ENCODE measurements around the gene PLPPR1.

PLPPR1 gene

DNA sequence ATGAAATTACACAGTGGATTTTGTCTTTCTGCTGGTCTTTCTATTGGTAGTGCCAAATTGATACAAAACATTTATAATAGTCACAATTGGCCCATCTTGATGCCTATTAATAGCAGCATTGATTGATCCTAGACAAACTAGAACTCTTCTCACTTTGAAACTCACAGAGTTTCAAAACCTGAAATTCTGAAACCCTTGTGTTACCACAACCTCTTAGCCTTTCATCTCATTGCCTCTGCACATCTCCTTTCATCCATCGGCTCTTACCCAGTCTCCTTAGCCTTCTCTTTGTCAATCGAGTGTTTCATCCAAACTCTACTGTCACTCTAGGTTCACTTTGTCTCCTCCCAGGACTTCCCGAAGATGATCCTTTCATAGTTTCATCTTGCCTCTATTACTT lies 22.1 kb downstream of the PLPPR1 start:
- TF ChIP-seq EZH2phosphoT487 (IDR thresholded peaks at IDR 0.05; ENCODE audit: borderline replicate concordance), result no peak
- TF ChIP-seq, protein P1, sequence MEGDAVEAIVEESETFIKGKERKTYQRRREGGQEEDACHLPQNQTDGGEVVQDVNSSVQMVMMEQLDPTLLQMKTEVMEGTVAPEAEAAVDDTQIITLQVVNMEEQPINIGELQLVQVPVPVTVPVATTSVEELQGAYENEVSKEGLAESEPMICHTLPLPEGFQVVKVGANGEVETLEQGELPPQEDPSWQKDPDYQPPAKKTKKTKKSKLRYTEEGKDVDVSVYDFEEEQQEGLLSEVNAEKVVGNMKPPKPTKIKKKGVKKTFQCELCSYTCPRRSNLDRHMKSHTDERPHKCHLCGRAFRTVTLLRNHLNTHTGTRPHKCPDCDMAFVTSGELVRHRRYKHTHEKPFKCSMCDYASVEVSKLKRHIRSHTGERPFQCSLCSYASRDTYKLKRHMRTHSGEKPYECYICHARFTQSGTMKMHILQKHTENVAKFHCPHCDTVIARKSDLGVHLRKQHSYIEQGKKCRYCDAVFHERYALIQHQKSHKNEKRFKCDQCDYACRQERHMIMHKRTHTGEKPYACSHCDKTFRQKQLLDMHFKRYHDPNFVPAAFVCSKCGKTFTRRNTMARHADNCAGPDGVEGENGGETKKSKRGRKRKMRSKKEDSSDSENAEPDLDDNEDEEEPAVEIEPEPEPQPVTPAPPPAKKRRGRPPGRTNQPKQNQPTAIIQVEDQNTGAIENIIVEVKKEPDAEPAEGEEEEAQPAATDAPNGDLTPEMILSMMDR (conservative IDR thresholded peaks at IDR 0.05; ENCODE audit: low read length), result no peak
- Histone ChIP-seq H3K9me2 (replicated peaks; ENCODE audit: low read depth, low read length) (no peaks in the 10 kb centered on the region), H3K4me1 (ENCODE audit: insufficient read depth, low read length, poor library complexity, severe bottlenecking) (no peaks in the 10 kb centered on the region), H3K4me3 (ENCODE audit: low read length, poor library complexity, severe bottlenecking) (no peak overlapping the region), H3K9ac (ENCODE audit: low read depth, low read length, poor library complexity, severe bottlenecking) (no peak overlapping the region), H3F3A (ENCODE audit: low read depth) (no peaks in the 10 kb centered on the region), H2AFZ (ENCODE audit: low read length) (no peak overlapping the region), H3K36me3 (ENCODE audit: insufficient read depth, low read length) (no peaks in the 10 kb centered on the region), H3K4me2 (ENCODE audit: low read depth, low read length, poor library complexity, severe bottlenecking) (no peak overlapping the region), H4K20me1 (ENCODE audit: insufficient read depth, low read length, poor library complexity, severe bottlenecking) (no peaks in the 10 kb centered on the region), H3K79me2 (ENCODE audit: insufficient read depth, low read length) (no peaks in the 10 kb centered on the region), H3K9me3 (ENCODE audit: insufficient read depth, low read depth, low read length) (no peaks in the 10 kb centered on the region), H3K27me3 (ENCODE audit: insufficient read depth, low read length, poor library complexity, severe bottlenecking) (no peaks in the 10 kb centered on the region)

GRCh38 chr9:101054657-101055056 lies 26.1 kb downstream of the PLPPR1 start:
- no peaks in the 10 kb centered on the region for H3F3A ChIP-seq (ENCODE audit: low read depth)
- no peak overlapping the region for H2AFZ ChIP-seq (ENCODE audit: low read length)

DNA sequence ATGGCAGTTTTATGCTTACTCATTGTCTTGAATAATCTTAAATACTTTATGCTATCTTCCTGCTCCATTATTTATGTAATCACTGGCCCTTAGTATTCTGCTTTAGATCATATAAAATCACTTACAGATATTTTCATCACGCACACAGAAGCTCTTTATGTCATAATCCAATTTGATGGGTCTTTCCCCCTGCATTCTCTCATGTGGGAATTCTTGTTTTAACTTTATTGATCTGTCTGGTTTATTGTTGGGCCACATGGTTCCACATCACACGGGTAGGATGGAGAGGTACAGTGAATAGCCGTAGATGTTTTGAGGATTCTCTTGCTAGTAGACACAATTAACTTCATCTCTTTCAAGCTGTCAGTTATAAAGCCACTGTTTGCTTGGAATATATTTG lies 27.0 kb downstream of the PLPPR1 start:
- no peak overlapping the region for H2AFZ ChIP-seq (ENCODE audit: low read length)
- no peaks in the 10 kb centered on the region for H3F3A ChIP-seq (ENCODE audit: low read depth)
- H3K79me2 ChIP-seq (ENCODE audit: insufficient read depth, low read length), result no peaks in the 10 kb centered on the region
- H3K36me3 ChIP-seq (ENCODE audit: insufficient read depth, low read length), result no peaks in the 10 kb centered on the region
- H4K20me1 ChIP-seq (ENCODE audit: insufficient read depth, low read length, poor library complexity, severe bottlenecking), result no peaks in the 10 kb centered on the region
- no peak overlapping the region for H3K4me2 ChIP-seq (ENCODE audit: low read depth, low read length, poor library complexity, severe bottlenecking)
- H3K9ac ChIP-seq (ENCODE audit: low read depth, low read length, poor library complexity, severe bottlenecking), result no peak overlapping the region
- H3K4me3 ChIP-seq (ENCODE audit: low read length, poor library complexity, severe bottlenecking), result no peak overlapping the region
- H3K9me3 ChIP-seq (ENCODE audit: insufficient read depth, low read depth, low read length), result no peaks in the 10 kb centered on the region
- H3K4me1 ChIP-seq (ENCODE audit: insufficient read depth, low read length, poor library complexity, severe bottlenecking), result no peaks in the 10 kb centered on the region
- no peaks in the 10 kb centered on the region for H3K27me3 ChIP-seq (ENCODE audit: insufficient read depth, low read length, poor library complexity, severe bottlenecking)
- no peaks in the 10 kb centered on the region for H3K9me2 ChIP-seq (replicated peaks; ENCODE audit: low read depth, low read length)
- TF ChIP-seq, protein P1 (conservative IDR thresholded peaks at IDR 0.05; ENCODE audit: low read length), result no peak
- no peak for TF ChIP-seq EZH2phosphoT487 (IDR thresholded peaks at IDR 0.05; ENCODE audit: borderline replicate concordance)

More at GRCh38 chr9:101054657-101055056, 26.1 kb downstream of the PLPPR1 start:
- H3K4me1 ChIP-seq (ENCODE audit: insufficient read depth, low read length, poor library complexity, severe bottlenecking), result no peaks in the 10 kb centered on the region
- H3K9me2 ChIP-seq (replicated peaks; ENCODE audit: low read depth, low read length), result no peaks in the 10 kb centered on the region
- no peak overlapping the region for H3K4me2 ChIP-seq (ENCODE audit: low read depth, low read length, poor library complexity, severe bottlenecking)
- H4K20me1 ChIP-seq (ENCODE audit: insufficient read depth, low read length, poor library complexity, severe bottlenecking), result no peaks in the 10 kb centered on the region
- H3K27me3 ChIP-seq (ENCODE audit: insufficient read depth, low read length, poor library complexity, severe bottlenecking), result no peaks in the 10 kb centered on the region
- no peaks in the 10 kb centered on the region for H3K36me3 ChIP-seq (ENCODE audit: insufficient read depth, low read length)
- no peak overlapping the region for H3K9ac ChIP-seq (ENCODE audit: low read depth, low read length, poor library complexity, severe bottlenecking)
- no peaks in the 10 kb centered on the region for H3K9me3 ChIP-seq (ENCODE audit: insufficient read depth, low read depth, low read length)
- H3K4me3 ChIP-seq (ENCODE audit: low read length, poor library complexity, severe bottlenecking), result no peak overlapping the region
- TF ChIP-seq EZH2phosphoT487 (IDR thresholded peaks at IDR 0.05; ENCODE audit: borderline replicate concordance), result no peak
- TF ChIP-seq, protein P1 (conservative IDR thresholded peaks at IDR 0.05; ENCODE audit: low read length), result no peak
- H3K79me2 ChIP-seq (ENCODE audit: insufficient read depth, low read length), result no peaks in the 10 kb centered on the region

Data from Loucy (cell line).